Measurements from ENCODE around the gene SMOC2. TPM values are rescaled to one million over a fixed set of nuclear protein-coding genes. Genes with fewer than 3 reads are reported as not detected.

Gene SMOC2
- polyA plus RNA-seq, 1 of the 3 experiments (the other 2 are of a cell fraction) = not detected

DNA sequence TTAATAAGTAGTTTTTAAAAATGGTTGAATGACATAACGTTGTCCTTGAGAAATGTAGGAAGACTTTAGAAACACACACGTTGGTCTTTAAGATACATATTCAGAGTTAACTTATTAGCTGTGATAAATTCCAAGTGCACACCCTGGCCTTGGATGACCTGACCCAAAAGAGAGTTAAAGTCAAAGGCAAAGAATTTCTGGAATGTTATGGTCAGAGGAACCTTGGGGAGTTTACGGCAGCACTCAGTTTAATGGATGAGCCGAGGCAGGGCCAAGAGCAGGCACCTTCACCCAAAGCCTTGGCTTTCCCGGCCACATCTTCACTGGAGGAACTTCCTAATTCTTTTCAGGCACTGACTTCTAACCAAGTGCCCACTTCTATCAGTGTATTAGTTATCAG, 200.5 kb downstream of the SMOC2 start:
- Histone ChIP-seq H3K9me3 (no peaks in the 10 kb centered on the region), H3K27ac (ENCODE audit: low read depth in 2 of 2, low read length in 1 of 2) (no peak overlapping the region), H3K4me2 (no peak overlapping the region), H3K79me2 (ENCODE audit: insufficient read depth) (no peaks in the 10 kb centered on the region), H3K27me3 (ENCODE audit: insufficient read depth) (no peaks in the 10 kb centered on the region), H3K4me3 (ENCODE audit: low read depth in 2 of 2, low read length in 1 of 2) (no peak overlapping the region), H3K36me3 (replicated peaks in 1 of 2; ENCODE audit: control insufficient read depth in 1 of 2, insufficient read depth in 2 of 2, low read length in 1 of 2) (no peaks in the 10 kb centered on the region), H4K20me1 (ENCODE audit: insufficient read depth) (no peaks in the 10 kb centered on the region), H3F3A (replicated peaks; ENCODE audit: insufficient read depth) (no peaks in the 10 kb centered on the region), H3K4me1 (ENCODE audit: control insufficient read depth in 1 of 2, insufficient read depth in 2 of 2, low read depth in 1 of 2, low read length in 1 of 2) (peaks cover 0 to 5% of the 10 kb centered on the region in 2 experiments; a peak in 1 of 4 replicates), H2AFZ (ENCODE audit: low read depth) (no peak overlapping the region), H3K9me2 (no peaks in the 10 kb centered on the region), H3K9ac (no peak overlapping the region)
- TF ChIP-seq POLR2AphosphoS5 (IDR thresholded peaks at IDR 0.05; ENCODE audit: low read depth, low read length) = no peak
- TF ChIP-seq RFX5 (IDR thresholded peaks at IDR 0.05; ENCODE audit: low read length) = no peak
- no peak for TF ChIP-seq FOSL2 (IDR thresholded peaks at IDR 0.05; ENCODE audit: borderline replicate concordance, low read depth)
- TF ChIP-seq SIN3A (IDR thresholded peaks at IDR 0.05; ENCODE audit: borderline replicate concordance, low read depth, low read length) = no peak
- no peak for TF ChIP-seq GABPA (IDR thresholded peaks at IDR 0.05; ENCODE audit: low read depth)
- no peak for TF ChIP-seq IRF3 (IDR thresholded peaks at IDR 0.05; ENCODE audit: low read depth, low read length)
- no peak for TF ChIP-seq RCOR1 (IDR thresholded peaks at IDR 0.05; ENCODE audit: low read length)
- no peak for TF ChIP-seq REST (IDR thresholded peaks at IDR 0.05; ENCODE audit: low read depth, low read length)
- no peak for TF ChIP-seq NFIC (IDR thresholded peaks at IDR 0.05; ENCODE audit: borderline replicate concordance)
- no peak for TF ChIP-seq MEF2A (IDR thresholded peaks at IDR 0.05; ENCODE audit: borderline replicate concordance, low read depth)
- ChIA-PET CTCF (no interaction called here), POLR2A (no interaction called here)
- 42% methylated on average over 5 of the region's 5 CpGs for WGBS (ENCODE audit: low lambda C conversion rate)
- DNase-seq = no peak

DNA sequence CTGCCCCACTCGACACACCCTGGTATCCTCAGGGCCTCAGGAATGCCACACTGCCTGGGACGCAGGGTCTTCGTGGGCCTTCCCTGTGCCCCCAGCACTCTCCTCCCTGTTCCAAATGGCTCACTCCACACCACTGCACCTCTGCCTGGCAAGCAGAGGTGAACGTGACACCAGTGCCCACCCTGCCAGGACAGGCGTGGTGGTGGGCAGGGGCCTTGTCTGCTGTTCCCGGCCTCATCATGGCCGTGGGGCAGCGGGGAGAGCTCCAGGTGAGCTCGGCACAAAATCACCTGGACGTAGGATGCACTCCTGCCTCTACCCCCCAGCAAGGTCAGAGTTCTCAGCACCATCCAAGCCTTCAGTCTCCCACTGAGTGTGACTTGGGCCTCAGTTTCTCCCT, 202.4 kb downstream of the SMOC2 start:
- Histone ChIP-seq H3K4me3 (ENCODE audit: low read depth in 2 of 2, low read length in 1 of 2) (no peak overlapping the region), H3K9me3 (no peaks in the 10 kb centered on the region), H3K9me2 (no peaks in the 10 kb centered on the region), H3K79me2 (ENCODE audit: insufficient read depth) (no peaks in the 10 kb centered on the region), H2AFZ (ENCODE audit: low read depth) (no peak overlapping the region), H3K4me2 (no peak overlapping the region), H3F3A (replicated peaks; ENCODE audit: insufficient read depth) (no peaks in the 10 kb centered on the region), H3K9ac (no peak overlapping the region), H3K27me3 (ENCODE audit: insufficient read depth) (no peaks in the 10 kb centered on the region), H4K20me1 (ENCODE audit: insufficient read depth) (no peaks in the 10 kb centered on the region), H3K27ac (ENCODE audit: low read depth in 2 of 2, low read length in 1 of 2) (no peak overlapping the region), H3K4me1 (ENCODE audit: control insufficient read depth in 1 of 2, insufficient read depth in 2 of 2, low read depth in 1 of 2, low read length in 1 of 2) (peaks cover 0 to 8% of the 10 kb centered on the region in 2 experiments; a peak in 1 of 4 replicates), H3K36me3 (replicated peaks in 1 of 2; ENCODE audit: control insufficient read depth in 1 of 2, insufficient read depth in 2 of 2, low read length in 1 of 2) (no peaks in the 10 kb centered on the region)
- POLR2A ChIA-PET = no interaction called here
- CTCF ChIA-PET = interaction anchor here (1.0 kb wide), 1 partner anchor 16 kb away, joined by 4 read pairs; no protein-coding TSS in a partner anchor
- 28% methylated on average over 5 of the region's 10 CpGs for WGBS (ENCODE audit: low lambda C conversion rate)
- DNase-seq = no peak
- no peak for TF ChIP-seq ELF1 (IDR thresholded peaks at IDR 0.05)
- TF ChIP-seq SIN3A (IDR thresholded peaks at IDR 0.05; ENCODE audit: borderline replicate concordance, low read depth, low read length) = no peak
- TF ChIP-seq CTCF (IDR thresholded peaks at IDR 0.05) = no peak
- TF ChIP-seq TEAD4 (IDR thresholded peaks at IDR 0.05; ENCODE audit: borderline replicate concordance, insufficient read depth) = no peak
- no peak for TF ChIP-seq EP300 (IDR thresholded peaks at IDR 0.05; ENCODE audit: borderline replicate concordance in 1 of 2, low read depth in 1 of 2, low read length in 1 of 2)
- no peak for TF ChIP-seq NRF1 (IDR thresholded peaks at IDR 0.05; ENCODE audit: low read depth, low read length)
- no peak for TF ChIP-seq JUND (IDR thresholded peaks at IDR 0.05)
- no peak for TF ChIP-seq YY1 (IDR thresholded peaks at IDR 0.05; ENCODE audit: low read depth)
- TF ChIP-seq REST (IDR thresholded peaks at IDR 0.05; ENCODE audit: low read depth, low read length) = no peak
- TF ChIP-seq FOXM1 (IDR thresholded peaks at IDR 0.05; ENCODE audit: low read depth) = no peak
- TF ChIP-seq NFIC (IDR thresholded peaks at IDR 0.05; ENCODE audit: borderline replicate concordance) = no peak
- TF ChIP-seq GATA2 (CRISPR knock-in tag; IDR thresholded peaks at IDR 0.05) = no peak
